Testis (tissue), 5 donors: ENCODE measurements around the gene ATF2. TPM values are rescaled to one million over a fixed set of nuclear protein-coding genes. Genes with fewer than 3 reads are reported as not detected.

ENCODE experiments used
- DNase-seq: peaks from one replicate; pipeline ENCODE4 v3.0.0-alpha.2; 2019
- H3K27ac ChIP-seq, 2 donors: fragments of 200-600 bp; sonication (generic); one replicate each; pipeline ENCODE4 v1.5.1; 2019
- H3K27me3 ChIP-seq: fragments of 200-600 bp; sonication (generic); one replicate; pipeline ENCODE4 v1.5.1; 2019
- H3K36me3 ChIP-seq: fragments of 200-600 bp; sonication (generic); one replicate; pipeline ENCODE4 v1.5.1; 2017; ENCODE audit warnings: low read depth; ENCODE audit errors: missing control alignments
- H3K4me1 ChIP-seq: fragments of 200-600 bp; sonication (generic); one replicate; pipeline ENCODE4 v1.5.1; 2019
- H3K4me3 ChIP-seq, 2 donors: fragments of 200-600 bp; sonication (generic); one replicate each; pipeline ENCODE4 v1.5.1; 2017 to 2019
- H3K9me3 ChIP-seq: fragments of 200-600 bp; sonication (generic); one replicate; pipeline ENCODE4 v1.5.1; 2017
- CTCF ChIP-seq, 3 experiments: fragments of 450-650 bp in 2 of 3; fragments of 200-600 bp in 1 of 3; sonication (generic) in 1 of 3; IDR thresholded peaks; one replicate each; pipeline ENCODE4 v1.5.1; 2016 to 2019; ENCODE audit warnings: antibody characterized with exemption in 3 of 3, mild to moderate bottlenecking in 2 of 3, moderate library complexity in 1 of 3
- POLR2A ChIP-seq: fragments of 450-650 bp; IDR thresholded peaks from one replicate; pipeline ENCODE4 v1.6.1; 2017; ENCODE audit warnings: antibody characterized with exemption, mild to moderate bottlenecking, moderate library complexity
- whole genome bisulfite sequencing, 2 donors: methylation state at CpG; one replicate each; pipeline ENCODE4 v1.1.5; 2018; 5-methylcytosine and 5-hydroxymethylcytosine counted together
- intact Hi-C: fragments of 100-400 bp; cut with DNase I; formaldehyde crosslinking; loops from one replicate; pipeline ENCODE4 v1.15.1; 2023; ENCODE audit warnings: low total_unique reads
- long read RNA-seq, 2 donors: transcript quantifications; one replicate each; lab custom pipeline, GENCODE V29; 2026
- polyA plus RNA-seq: library from polyadenylated mRNA; stranded (reverse); fragments of 350-450 nt; fragmentation: Illumina TruSeq; extraction: RNeasy Lipid Tissue Mini Kit (QIAGEN cat#74804); gene quantifications from one replicate; pipeline ENCODE4 v1.2.3, GENCODE V29; 2014; ENCODE audit warnings: low read depth, low replicate concordance; ENCODE audit not compliant: insufficient read depth
- total RNA-seq, 2 donors: library from RNA; depleted of rRNA; stranded (reverse); fragments of >200 nt; gene quantifications; one replicate each; pipeline ENCODE4 v1.2.3, GENCODE V29; 2016

The ATF2 gene
- 10 to 100 TPM; 83.0 to 92.2 TPM for total RNA-seq
- 59.9 TPM for polyA plus RNA-seq
- long read RNA-seq, donor 1, full-length matches to known transcripts, result 10 of 10 reads
- long read RNA-seq, donor 1, partial matches to known transcripts, result 0 of 10 reads
- long read RNA-seq, donor 1, other reads (novel, unspliced or antisense), result 0 of 10 reads
- long read RNA-seq, donor 2, full-length matches to known transcripts, result 4 of 4 reads
- long read RNA-seq, donor 2, partial matches to known transcripts, result 0 of 4 reads
- long read RNA-seq, donor 2, other reads (novel, unspliced or antisense), result 0 of 4 reads

- Histone ChIP-seq H3K27ac (peak within 1 kb of the TSS; percentile 95 to 99), H3K36me3 (no peaks in the 10 kb centered on the region), H3K4me1 (peaks cover 9% of the 10 kb centered on the region), H3K27me3 (no peaks in the 10 kb centered on the region), H3K9me3 (no peaks in the 10 kb centered on the region), H3K4me3 (peak within 1 kb of the TSS; percentile 92 to 97)
- TF ChIP-seq POLR2A, result no peak
- no peak for TF ChIP-seq CTCF (IDR thresholded peaks at IDR 0.05)
- intact Hi-C loops, result no loop called here
- WGBS, 2 donors, result 0 to 1% methylated on average over 29 to 56 of the region's 56 CpGs
- DNase-seq, result peak; percentile 100
These were observed at the start of gene ATF2 for GRCh38 chr2:175167792-175168563. TSS of gene ATF2 (minus strand) at chr2:175168203. CDS start at chr2:175136443, 31,760 bp downstream.

- intact Hi-C loops, result no loop called here
- Histone ChIP-seq H3K9me3 (no peaks in the 10 kb centered on the region), H3K4me3 (no peak overlapping the region), H3K27ac (no peak overlapping the region), H3K27me3 (no peaks in the 10 kb centered on the region), H3K4me1 (no peaks in the 10 kb centered on the region), H3K36me3 (no peaks in the 10 kb centered on the region)
- no peak for DNase-seq
- 79 to 87% methylated on average over 6 of the region's 6 CpGs for WGBS, 2 donors
- TF ChIP-seq POLR2A (no peak), CTCF (IDR thresholded peaks at IDR 0.05) (no peak)
These were observed 39.9 kb upstream of the ATF2 start for GRCh38 chr2:175207741-175208438.

- H3K9me3 ChIP-seq, result no peaks in the 10 kb centered on the region
- no peak overlapping the region for H3K27ac ChIP-seq
- TF ChIP-seq POLR2A, result no peak
- no peak for TF ChIP-seq CTCF (IDR thresholded peaks at IDR 0.05)
- H3K4me3 ChIP-seq, result no peak overlapping the region
- DNase-seq, result no peak
- H3K4me1 ChIP-seq, result no peaks in the 10 kb centered on the region
- 90 to 92% methylated on average over 3 of the region's 3 CpGs for WGBS, 2 donors
- no peaks in the 10 kb centered on the region for H3K27me3 ChIP-seq
- no peaks in the 10 kb centered on the region for H3K36me3 ChIP-seq
- intact Hi-C loops, result no loop called here
These were observed 38.9 kb upstream of the ATF2 start for GRCh38 chr2:175206866-175207265.

GRCh38 chr2:175205523-175205922 is 37.5 kb upstream of the ATF2 start:
- intact Hi-C loops, result no loop called here
- Histone ChIP-seq H3K4me1 (no peaks in the 10 kb centered on the region), H3K36me3 (no peaks in the 10 kb centered on the region), H3K9me3 (no peaks in the 10 kb centered on the region), H3K27me3 (no peaks in the 10 kb centered on the region), H3K4me3 (no peak overlapping the region), H3K27ac (no peak overlapping the region)
- WGBS, 2 donors, result 86 to 91% methylated on average over 3 of the region's 3 CpGs
- TF ChIP-seq CTCF (IDR thresholded peaks at IDR 0.05) (no peak), POLR2A (no peak)
- no peak for DNase-seq
